ENCODE measurements around the gene SAA4. TPM values are rescaled to one million over a fixed set of nuclear protein-coding genes. Genes with fewer than 3 reads are reported as not detected.

The SAA4 gene
- not detected in 5 replicates for total RNA-seq (2022; extraction: Qiagen RNA extraction)

GRCh38 chr11:18236664-18237356, at the start of gene SAA4:
Gene SAA4, minus strand, starts transcription at chr11:18236802. Its CDS starts 876 bp downstream, at chr11:18235926.

GRCh38 chr11:18265949-18266348, 29.3 kb upstream of the SAA4 start, which contains the start of gene SAA1:
Gene SAA1, plus strand, starts transcription at chr11:18266264. Its CDS starts 624 bp downstream, at chr11:18266888.

GRCh38 chr11:18248561-18248960, 12.0 kb upstream of the SAA4 start, which contains the start of gene SAA2:
Gene SAA2, minus strand, starts transcription at chr11:18248668. Its CDS starts 657 bp downstream, at chr11:18248011.

Other genes starting within 250 kb of the SAA4 start
- gene SERGEF, start 223.8 kb downstream of the SAA4 start, total RNA-seq (2022; extraction: Qiagen RNA extraction): 15.5 to 21.7 TPM (median 16.6 TPM) in 5 replicates
- 0.02 to 0.27 TPM (median 0.12 TPM) in 5 replicates for gene TPH1, start 190.5 kb downstream of the SAA4 start, total RNA-seq (2022; extraction: Qiagen RNA extraction)
- gene SAAL1, start 130.7 kb downstream of the SAA4 start, total RNA-seq (2022; extraction: Qiagen RNA extraction): 35.4 to 42.5 TPM (median 37.7 TPM) in 5 replicates
- gene MRGPRX3, start 104.2 kb downstream of the SAA4 start, total RNA-seq (2022; extraction: Qiagen RNA extraction): not detected in 5 replicates
- gene MRGPRX4, start 64.0 kb downstream of the SAA4 start, total RNA-seq (2022; extraction: Qiagen RNA extraction): not detected in 5 replicates
- 0.26 TPM in 1 of 5 replicates, not detected in the others for gene SAA2, start 11.9 kb upstream of the SAA4 start, total RNA-seq (2022; extraction: Qiagen RNA extraction)
- 1.5 to 2.6 TPM (median 2.1 TPM) in 5 replicates for gene SAA1, start 29.5 kb upstream of the SAA4 start, total RNA-seq (2022; extraction: Qiagen RNA extraction)
- gene HPS5, start 85.3 kb upstream of the SAA4 start, total RNA-seq (2022; extraction: Qiagen RNA extraction): 12.6 to 15.0 TPM (median 13.7 TPM) in 5 replicates
- 33.8 to 37.0 TPM (median 34.1 TPM) in 5 replicates for gene GTF2H1, start 85.8 kb upstream of the SAA4 start, total RNA-seq (2022; extraction: Qiagen RNA extraction)
- 2,496 to 3,702 TPM (median 2,983 TPM) in 5 replicates for gene LDHA, start 157.8 kb upstream of the SAA4 start, total RNA-seq (2022; extraction: Qiagen RNA extraction)
- 0.18 TPM in 1 of 5 replicates, not detected in the others for gene LDHC, start 175.5 kb upstream of the SAA4 start, total RNA-seq (2022; extraction: Qiagen RNA extraction)
- not detected in 5 replicates for gene LDHAL6A, start 219.1 kb upstream of the SAA4 start, total RNA-seq (2022; extraction: Qiagen RNA extraction)

All from A549 treated with Mapracorat at 1 μM for 4 hours (cell line).